SK-N-SH (cell line): ENCODE results near the gene EDN1. TPM values are rescaled to one million over a fixed set of nuclear protein-coding genes. Genes with fewer than 3 reads are reported as not detected.

Experiments
- CTCF ChIA-PET: fragments of 300-600, 350-600 bp; formaldehyde crosslinking; extraction: SDS; loops from one replicate; lab custom pipeline; 2021; lab: Yijun Ruan, JAX
- POLR2A ChIA-PET: fragments of 350-600 bp; sonication (Branson Sonifier 250); formaldehyde crosslinking; extraction: SDS; loops from one replicate; lab custom pipeline; 2020; ENCODE audit warnings: antibody characterized with exemption, inconsistent platforms; lab: Yijun Ruan, JAX
- DNase-seq: peaks from one replicate; pipeline ENCODE4 v3.0.0; 2012
- H2AFZ ChIP-seq: fragments of 200-600 bp; sonication (generic); 2 replicates; pipeline ENCODE4 v1.8.1; 2016; ENCODE audit warnings: antibody characterized with exemption, mild to moderate bottlenecking, low read depth
- H3F3A ChIP-seq: fragments of 200-600 bp; sonication (generic); replicated peaks from 2 replicates; pipeline ENCODE3; 2016; ENCODE audit warnings: antibody characterized with exemption, mild to moderate bottlenecking; ENCODE audit not compliant: insufficient read depth
- H3K27ac ChIP-seq, 2 experiments: fragments of 200-500 bp in 1 of 2; fragments of 200-600 bp in 1 of 2; sonication (Bioruptor generic) in 1 of 2; sonication (generic), shearing (Covaris generic) in 1 of 2; 2 replicates each; pipeline versions ENCODE4 v1.5.1 to v1.6.1; 2014 to 2016; ENCODE audit warnings: low read depth in 2 of 2, inconsistent platforms in 1 of 2, low read length in 1 of 2, mild to moderate bottlenecking in 1 of 2, mixed read lengths in 1 of 2
- H3K27me3 ChIP-seq: fragments of 200-600 bp; sonication (generic), shearing (Covaris generic); 2 replicates; pipeline ENCODE4 v1.6.1; 2016; ENCODE audit warnings: mixed run types; ENCODE audit not compliant: insufficient read depth
- H3K36me3 ChIP-seq, 2 experiments: fragments of 200-500 bp in 1 of 2; fragments of 200-600 bp in 1 of 2; sonication (Bioruptor generic) in 1 of 2; sonication (generic) in 1 of 2; replicated peaks in 1 of 2; 2 replicates each; pipeline versions ENCODE3 to v1.5.1; 2014 to 2016; ENCODE audit warnings: low read length in 1 of 2, mild to moderate bottlenecking in 1 of 2; ENCODE audit not compliant: insufficient read depth in 2 of 2, control insufficient read depth in 1 of 2
- H3K4me1 ChIP-seq, 2 experiments: fragments of 200-500 bp in 1 of 2; fragments of 200-600 bp in 1 of 2; sonication (Bioruptor generic) in 1 of 2; sonication (generic), shearing (Covaris generic) in 1 of 2; 2 replicates each; pipeline versions ENCODE4 v1.5.1 to v1.6.1; 2014 to 2016; ENCODE audit warnings: low read depth in 1 of 2, low read length in 1 of 2, mixed run types in 1 of 2; ENCODE audit not compliant: insufficient read depth in 2 of 2, control insufficient read depth in 1 of 2
- H3K4me2 ChIP-seq: fragments of 200-600 bp; sonication (generic), shearing (Covaris generic); 2 replicates; pipeline ENCODE4 v1.6.1; 2017; ENCODE audit warnings: mixed run types
- H3K4me3 ChIP-seq, 2 experiments: fragments of 200-500 bp in 1 of 2; fragments of 200-600 bp in 1 of 2; sonication (Bioruptor generic) in 1 of 2; sonication (generic), shearing (Covaris generic) in 1 of 2; 2 replicates each; pipeline versions ENCODE4 v1.5.1 to v1.8.1; 2014 to 2016; ENCODE audit warnings: low read depth in 2 of 2, inconsistent platforms in 1 of 2, low read length in 1 of 2, mild to moderate bottlenecking in 1 of 2, mixed read lengths in 1 of 2, moderate library complexity in 1 of 2
- H3K79me2 ChIP-seq: fragments of 200-600 bp; sonication (generic); 2 replicates; pipeline ENCODE4 v1.8.1; 2017; ENCODE audit warnings: mild to moderate bottlenecking; ENCODE audit not compliant: insufficient read depth
- H3K9ac ChIP-seq: fragments of 200-600 bp; sonication (generic); 2 replicates; pipeline ENCODE4 v1.6.1; 2017; ENCODE audit warnings: mixed run types
- H3K9me2 ChIP-seq: fragments of 200-600 bp; sonication (generic); 2 replicates; pipeline ENCODE4 v1.6.1; 2017; ENCODE audit warnings: mixed run types
- H3K9me3 ChIP-seq: fragments of 200-600 bp; sonication (generic); 2 replicates; pipeline ENCODE4 v1.6.1; 2017; ENCODE audit warnings: mixed run types, mild to moderate bottlenecking, moderate library complexity
- H4K20me1 ChIP-seq: fragments of 200-600 bp; sonication (generic); 2 replicates; pipeline ENCODE4 v1.6.1; 2017; ENCODE audit warnings: mild to moderate bottlenecking, mixed run types; ENCODE audit not compliant: insufficient read depth
- CTCF ChIP-seq: fragments of 200-600 bp; sonication (generic); IDR thresholded peaks from 2 replicates; pipeline ENCODE4 v1.6.1; 2017; ENCODE audit warnings: antibody characterized with exemption, mild to moderate bottlenecking, moderate library complexity
- EZH2phosphoT487 ChIP-seq: fragments of 200-600 bp; sonication (generic); IDR thresholded peaks from 2 replicates; pipeline ENCODE4 v1.6.1; 2017; ENCODE audit warnings: low read depth, mixed run types, mild to moderate bottlenecking, antibody characterized with exemption, moderate library complexity, borderline replicate concordance
- FOSL2 ChIP-seq: IDR thresholded peaks from 2 replicates; pipeline ENCODE4 v1.4.0; 2012; ENCODE audit warnings: low read depth, mild to moderate bottlenecking, moderate library complexity, borderline replicate concordance
- FOXJ3 ChIP-seq: sonication (generic); formaldehyde crosslinking; IDR thresholded peaks from 2 replicates; pipeline ENCODE4 v1.5.1; 2020; ENCODE audit warnings: mild to moderate bottlenecking, missing genetic modification reagents
- GABPA ChIP-seq: IDR thresholded peaks from 2 replicates; pipeline ENCODE4 v1.4.0; 2012; ENCODE audit warnings: low read depth, mild to moderate bottlenecking
- GATA2 ChIP-seq: sonication (generic); formaldehyde crosslinking; IDR thresholded peaks from 2 replicates; pipeline ENCODE4 v1.5.0; 2020; ENCODE audit warnings: mild to moderate bottlenecking, missing genetic modification reagents
- JUND ChIP-seq: IDR thresholded peaks from 2 replicates; pipeline ENCODE4 v1.4.0; 2012
- MAX ChIP-seq: IDR thresholded peaks from 2 replicates; pipeline ENCODE4 v1.4.0; 2012; ENCODE audit warnings: low read depth
- NFIC ChIP-seq: IDR thresholded peaks from 2 replicates; pipeline ENCODE4 v1.4.0; 2012; ENCODE audit warnings: borderline replicate concordance
- NRF1 ChIP-seq: IDR thresholded peaks from 2 replicates; pipeline ENCODE4 v1.6.1; 2012; ENCODE audit warnings: low read depth, mild to moderate bottlenecking, low read length
- POLR2AphosphoS5 ChIP-seq: IDR thresholded peaks from 2 replicates; pipeline ENCODE4 v1.6.1; 2012; ENCODE audit warnings: low read depth, low read length
- RCOR1 ChIP-seq: fragments of 150-350 bp; IDR thresholded peaks from 2 replicates; pipeline ENCODE4 v1.6.1; 2017; ENCODE audit warnings: antibody characterized with exemption, low read length
- USF1 ChIP-seq: IDR thresholded peaks from 2 replicates; pipeline ENCODE4 v1.4.0; 2012; ENCODE audit warnings: low read depth, borderline replicate concordance
- USF2 ChIP-seq: fragments of 150-350 bp; IDR thresholded peaks from 2 replicates; pipeline ENCODE4 v1.6.1; 2017; ENCODE audit warnings: antibody characterized with exemption, low read length, low read depth, borderline replicate concordance
- YY1 ChIP-seq: IDR thresholded peaks from 2 replicates; pipeline ENCODE4 v1.4.0; 2012; ENCODE audit warnings: low read depth, mild to moderate bottlenecking
- WGBS: methylation state at CpG from one replicate; pipeline ENCODE4 v1.1.6; 2017; ENCODE audit warnings: low lambda C conversion rate; 5-methylcytosine and 5-hydroxymethylcytosine counted together
- polyA plus RNA-seq, 3 experiments: library from polyadenylated mRNA; depleted of rRNA; stranded (reverse); fragments of >200 nt; gene quantifications; 2 replicates each; pipeline ENCODE4 v1.2.3, GENCODE V29; 2012
- TF ChIP-seq, protein P1 (sequence below): fragments of 150-350 bp; IDR thresholded peaks from 2 replicates; pipeline ENCODE4 v1.6.1; 2016; ENCODE audit warnings: mild to moderate bottlenecking, low read depth, low read length

Gene EDN1
- polyA plus RNA-seq, 1 of the 3 experiments (the other 2 are of a cell fraction) = 1.3 TPM

- TF ChIP-seq FOSL2 (no peak), CTCF (no peak), RCOR1 (no peak), GATA2 (CRISPR knock-in tag) (no peak)
These were observed 13.2 kb upstream of the EDN1 start (continued) for GRCh38 chr6:12276930-12277315.

GRCh38 chr6:12277386-12277785 is 12.8 kb upstream of the EDN1 start:
- Histone ChIP-seq H3K79me2 (no peaks in the 10 kb centered on the region), H3K4me1 (peaks cover 0 to 12% of the 10 kb centered on the region in 2 experiments; a peak in 2 of 4 replicates), H3K27ac (no peak overlapping the region), H3K9me2 (no peaks in the 10 kb centered on the region), H3K27me3 (no peaks in the 10 kb centered on the region), H3K9me3 (no peaks in the 10 kb centered on the region), H3K36me3 (no peaks in the 10 kb centered on the region), H2AFZ (no peak overlapping the region), H3K4me3 (no peak overlapping the region), H3K4me2 (no peak overlapping the region), H3F3A (peaks cover 4% of the 10 kb centered on the region), H3K9ac (no peak overlapping the region), H4K20me1 (no peaks in the 10 kb centered on the region)
- DNase-seq = no peak
- POLR2A ChIA-PET = no interaction called here
- CTCF ChIA-PET = interaction anchor here (2.1 to 5.0 kb wide), 2 partner anchors 13 to 44 kb away, joined by 7 to 30 read pairs; partner anchors contain the start of gene EDN1
- TF ChIP-seq POLR2AphosphoS5 (no peak), GABPA (no peak), JUND (no peak), NFIC (no peak)
- TF ChIP-seq, protein P1, sequence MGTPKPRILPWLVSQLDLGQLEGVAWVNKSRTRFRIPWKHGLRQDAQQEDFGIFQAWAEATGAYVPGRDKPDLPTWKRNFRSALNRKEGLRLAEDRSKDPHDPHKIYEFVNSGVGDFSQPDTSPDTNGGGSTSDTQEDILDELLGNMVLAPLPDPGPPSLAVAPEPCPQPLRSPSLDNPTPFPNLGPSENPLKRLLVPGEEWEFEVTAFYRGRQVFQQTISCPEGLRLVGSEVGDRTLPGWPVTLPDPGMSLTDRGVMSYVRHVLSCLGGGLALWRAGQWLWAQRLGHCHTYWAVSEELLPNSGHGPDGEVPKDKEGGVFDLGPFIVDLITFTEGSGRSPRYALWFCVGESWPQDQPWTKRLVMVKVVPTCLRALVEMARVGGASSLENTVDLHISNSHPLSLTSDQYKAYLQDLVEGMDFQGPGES = no peak
- WGBS = 89% methylated on average over 9 of the region's 9 CpGs

DNA sequence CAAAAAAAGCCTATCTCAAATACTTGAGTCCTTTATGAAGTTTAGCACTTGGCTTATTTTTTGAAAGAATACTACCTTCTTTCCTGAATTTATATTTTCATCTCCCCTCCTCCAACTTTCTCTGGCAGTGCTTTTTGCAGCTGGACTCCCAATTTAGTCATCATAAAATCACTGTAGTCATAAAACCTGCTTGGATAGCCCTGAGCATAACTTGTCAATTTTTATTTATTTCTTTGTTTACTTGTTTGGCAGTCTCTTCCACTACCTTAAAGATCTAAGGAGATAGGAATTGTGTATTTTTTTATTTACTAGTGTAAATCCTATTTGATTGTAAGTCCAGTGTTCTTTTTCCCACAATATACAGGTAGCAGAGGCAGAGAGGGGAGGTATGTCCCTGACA is 11.2 kb upstream of the EDN1 start:
- no peaks in the 10 kb centered on the region for H3K27me3 ChIP-seq
- H3K27ac ChIP-seq = no peak overlapping the region
- DNase-seq = no peak
- peaks cover 0 to 12% of the 10 kb centered on the region in 2 experiments; a peak in 2 of 4 replicates for H3K4me1 ChIP-seq
- H2AFZ ChIP-seq = no peak overlapping the region
- no peaks in the 10 kb centered on the region for H3K9me3 ChIP-seq
- H3K79me2 ChIP-seq = no peaks in the 10 kb centered on the region
- no peak overlapping the region for H3K4me2 ChIP-seq
- no peak overlapping the region for H3K4me3 ChIP-seq
- no peaks in the 10 kb centered on the region for H4K20me1 ChIP-seq
- CTCF ChIA-PET = interaction anchor here (0.9 to 5.0 kb wide), 4 partner anchors 10 to 326 kb away, joined by 3 to 30 read pairs (median 3); partner anchors contain the start of gene EDN1
- no peaks in the 10 kb centered on the region for H3K9me2 ChIP-seq
- H3K9ac ChIP-seq = no peak overlapping the region
- POLR2A ChIA-PET = no interaction called here
- no peaks in the 10 kb centered on the region for H3K36me3 ChIP-seq
- H3F3A ChIP-seq = peaks cover 4% of the 10 kb centered on the region
- TF ChIP-seq NRF1 (no peak), FOXJ3 (CRISPR knock-in tag) (no peak), MAX (no peak), USF2 (no peak), USF1 (no peak), EZH2phosphoT487 (no peak), RCOR1 (no peak), YY1 (no peak)
- TF ChIP-seq, protein P1 = no peak
